Ishikawa (cell line): ENCODE measurements around the gene OSTM1.

Experiments used
- CEBPB ChIP-seq: IDR thresholded peaks from 2 replicates; pipeline ENCODE4 v1.6.1; 2012
- CREB1 ChIP-seq: IDR thresholded peaks from 2 replicates; pipeline ENCODE4 v1.6.1; 2012; ENCODE audit warnings: low read depth
- EGR1 ChIP-seq: IDR thresholded peaks from 2 replicates; pipeline ENCODE4 v1.6.1; 2012
- EP300 ChIP-seq: IDR thresholded peaks from 2 replicates; pipeline ENCODE4 v1.6.1; 2012; ENCODE audit warnings: borderline replicate concordance
- FOXM1 ChIP-seq: IDR thresholded peaks from 2 replicates; pipeline ENCODE4 v1.6.1; 2012; ENCODE audit warnings: low read depth, borderline replicate concordance
- MAX ChIP-seq: IDR thresholded peaks from 2 replicates; pipeline ENCODE4 v1.6.1; 2012
- NFIC ChIP-seq: IDR thresholded peaks from 2 replicates; pipeline ENCODE4 v1.6.1; 2012
- RAD21 ChIP-seq: IDR thresholded peaks from 2 replicates; pipeline ENCODE4 v1.6.1; 2012; ENCODE audit warnings: low read depth
- REST ChIP-seq: IDR thresholded peaks from 2 replicates; pipeline ENCODE4 v1.6.1; 2012; ENCODE audit warnings: low read depth, mild to moderate bottlenecking
- TCF12 ChIP-seq: IDR thresholded peaks from 2 replicates; pipeline ENCODE4 v1.6.1; 2012; ENCODE audit warnings: low read depth
- YY1 ChIP-seq: IDR thresholded peaks from 2 replicates; pipeline ENCODE4 v1.6.1; 2012; ENCODE audit warnings: low read depth
- ZBTB7A ChIP-seq: IDR thresholded peaks from 2 replicates; pipeline ENCODE4 v1.6.1; 2012; ENCODE audit warnings: low read depth

GRCh38 chr6:108027056-108027455 is 47.5 kb downstream of the OSTM1 start:
- TF ChIP-seq EP300 (no peak), TCF12 (no peak), YY1 (no peak), CEBPB (no peak), REST (no peak), RAD21 (no peak), MAX (no peak), CREB1 (no peak), ZBTB7A (no peak), EGR1 (no peak), NFIC (no peak), FOXM1 (no peak)
